ENCODE results near the gene CRYL1.

- TF ChIP-seq CTCF (IDR thresholded peaks at IDR 0.05; ENCODE audit: low read length): no peak
- TF ChIP-seq EZH2phosphoT487 (IDR thresholded peaks at IDR 0.05; ENCODE audit: low read length): no peak
Observed at GRCh38 chr13:20506696-20507095, 19.0 kb downstream of the CRYL1 start.

All from MM.1S (cell line).